Cardiac ventricle fibroblast (primary cell): ENCODE data around the gene OR4K5. TPM values are rescaled to one million over a fixed set of nuclear protein-coding genes. Genes with fewer than 3 reads are reported as not detected.

ENCODE experiments used
- total RNA-seq: library from RNA; depleted of rRNA; stranded (reverse); fragments of >200 nt; gene quantifications from 2 replicates; pipeline ENCODE4 v1.2.3, GENCODE V29; 2015

OR4K5 gene
- not detected in 2 replicates for total RNA-seq

GRCh38 chr14:19920021-19920657 lies at the start of gene OR4K5:
OR4K5 (plus strand) TSS chr14:19920607; CDS start chr14:19920607, 0 bp downstream.

GRCh38 chr14:19874842-19875241 lies 45.6 kb upstream of the OR4K5 start, which contains the start of gene OR4K2:
OR4K2 (plus strand) TSS chr14:19875142; CDS start chr14:19876268, 1,126 bp downstream.

GRCh38 chr14:19930617-19931016 lies 10.2 kb downstream of the OR4K5 start, which contains the start of gene OR4K1:
OR4K1 (plus strand) TSS chr14:19930917; CDS start chr14:19935667, 4,750 bp downstream.

Other genes starting within 250 kb of the OR4K5 start
- gene OR11H2, start 206.7 kb upstream of the OR4K5 start, total RNA-seq = not detected in 2 replicates
- not detected in 2 replicates for gene OR4Q3, start 177.0 kb upstream of the OR4K5 start, total RNA-seq
- gene OR4M1, start 147.1 kb upstream of the OR4K5 start, total RNA-seq = not detected in 2 replicates
- gene OR4N2, start 116.8 kb upstream of the OR4K5 start, total RNA-seq = not detected in 2 replicates
- not detected in 2 replicates for gene OR4K2, start 45.5 kb upstream of the OR4K5 start, total RNA-seq
- gene OR4K1, start 10.3 kb downstream of the OR4K5 start, total RNA-seq = not detected in 2 replicates
- gene OR4K15, start 55.0 kb downstream of the OR4K5 start, total RNA-seq = not detected in 2 replicates
- gene OR4Q2, start 81.6 kb downstream of the OR4K5 start, total RNA-seq = not detected in 2 replicates
- not detected in 2 replicates for gene OR4K14, start 98.7 kb downstream of the OR4K5 start, total RNA-seq
- not detected in 2 replicates for gene OR4K13, start 115.4 kb downstream of the OR4K5 start, total RNA-seq
- gene OR4L1, start 139.4 kb downstream of the OR4K5 start, total RNA-seq = not detected in 2 replicates
- gene OR4K17, start 190.1 kb downstream of the OR4K5 start, total RNA-seq = not detected in 2 replicates
- not detected in 2 replicates for gene OR4N5, start 218.2 kb downstream of the OR4K5 start, total RNA-seq